ENCODE measurements around the gene CACHD1.
"Not testable (repeated sequence)": the region's sequence is repeated elsewhere in the genome, so short reads cannot be mapped to it uniquely, and the experiment has no call there.

The CACHD1 gene

DNA sequence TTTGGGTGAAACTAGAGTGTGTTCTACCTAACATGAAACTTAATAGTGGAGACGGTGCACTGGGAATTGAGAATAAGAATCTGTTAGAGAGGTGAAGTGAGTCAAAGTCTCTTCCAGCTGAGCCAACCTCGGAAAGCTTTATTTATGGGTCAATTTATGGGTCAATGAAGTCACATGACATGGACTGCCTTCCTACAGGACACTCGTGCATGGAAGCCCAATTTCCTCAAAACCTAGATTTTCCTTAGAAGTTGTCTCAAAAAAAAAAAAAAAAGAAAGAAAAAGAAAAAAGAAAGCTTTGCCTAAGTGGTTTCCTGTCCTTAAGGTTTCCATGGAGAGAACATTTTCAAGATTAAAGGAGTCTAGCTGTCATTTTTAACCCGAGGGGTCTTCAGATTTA is 26.7 kb downstream of the CACHD1 start:
- no peak for DNase-seq (ENCODE audit: low read depth, low spot score)

DNA sequence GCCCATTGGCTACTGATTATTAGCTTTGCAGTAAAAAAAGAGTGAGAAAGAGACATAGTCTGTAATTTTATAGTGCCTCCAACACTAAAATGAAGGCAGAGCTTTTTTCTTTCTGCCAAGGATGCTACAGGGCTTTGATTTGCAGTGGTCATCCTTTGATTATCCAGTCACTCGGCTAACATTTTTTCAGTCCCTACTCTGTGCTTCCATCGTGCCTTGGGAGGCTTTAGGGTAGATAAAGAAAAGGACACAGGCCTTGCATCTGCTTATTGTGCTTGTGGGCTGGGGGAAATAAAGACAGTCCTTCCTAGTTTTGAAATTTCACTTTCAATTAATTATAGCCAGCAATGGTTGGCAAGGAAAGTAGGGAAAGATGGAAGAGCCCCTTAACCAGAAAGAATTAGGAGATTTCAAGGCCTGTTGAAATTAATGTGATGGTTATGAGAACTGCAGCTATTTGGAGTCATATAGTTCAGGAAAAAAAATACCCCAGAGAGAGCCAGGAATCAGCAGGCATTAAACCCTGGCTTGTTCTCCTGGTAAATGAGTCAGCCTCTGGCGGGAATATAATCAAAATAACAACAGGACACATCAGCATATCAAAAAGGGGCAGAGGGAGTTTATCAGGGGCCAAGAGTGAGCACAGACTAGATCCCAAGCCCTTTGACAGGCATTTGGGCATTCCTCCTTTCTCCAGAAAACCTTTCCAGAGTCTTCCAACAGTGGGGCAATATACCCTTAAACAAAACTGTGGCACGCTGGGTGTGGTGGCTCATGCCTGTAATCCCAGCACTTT is 27.4 kb downstream of the CACHD1 start:
- no peak for DNase-seq (ENCODE audit: low read depth, low spot score)

DNA sequence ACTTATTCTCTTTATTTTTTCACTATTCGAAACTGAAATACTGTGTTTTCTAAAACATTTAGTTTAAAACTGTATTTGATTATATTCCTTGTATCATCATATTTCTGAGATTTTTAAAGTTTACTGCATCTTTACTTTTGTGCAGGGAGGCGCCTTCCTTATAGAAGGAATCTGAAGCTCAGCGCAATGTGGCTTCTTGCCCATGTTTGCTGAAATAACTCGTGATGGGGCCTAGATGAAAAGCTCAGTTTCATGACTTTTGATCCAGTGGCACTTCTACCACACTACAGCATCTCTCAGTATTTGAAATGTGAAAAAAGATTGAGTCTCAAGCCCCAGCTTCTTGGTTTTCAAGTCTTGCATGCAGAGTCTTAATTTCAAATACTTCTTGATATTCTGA is 28.4 kb downstream of the CACHD1 start:
- DNase-seq (ENCODE audit: low read depth, low spot score) = no peak

DNA sequence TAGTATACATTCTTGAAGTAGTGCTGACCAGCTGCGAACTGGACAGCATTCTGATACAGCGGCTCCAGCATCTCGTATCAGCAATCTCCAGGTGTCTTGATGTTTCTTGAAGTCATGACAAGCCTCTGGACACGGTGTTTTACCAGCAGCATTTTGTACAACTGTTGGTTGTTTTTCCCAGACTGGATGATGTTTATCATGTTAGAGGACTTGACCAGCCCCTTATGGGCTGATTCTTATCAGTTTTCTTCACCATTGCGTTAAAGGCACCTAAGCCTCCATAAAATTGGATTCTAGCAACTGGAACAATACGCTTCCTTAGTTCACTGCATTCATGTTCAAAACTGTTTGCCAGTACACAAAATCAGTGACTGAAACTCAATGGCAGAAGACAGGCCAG is 29.1 kb downstream of the CACHD1 start:
- no peak for DNase-seq (ENCODE audit: low read depth, low spot score)

DNA sequence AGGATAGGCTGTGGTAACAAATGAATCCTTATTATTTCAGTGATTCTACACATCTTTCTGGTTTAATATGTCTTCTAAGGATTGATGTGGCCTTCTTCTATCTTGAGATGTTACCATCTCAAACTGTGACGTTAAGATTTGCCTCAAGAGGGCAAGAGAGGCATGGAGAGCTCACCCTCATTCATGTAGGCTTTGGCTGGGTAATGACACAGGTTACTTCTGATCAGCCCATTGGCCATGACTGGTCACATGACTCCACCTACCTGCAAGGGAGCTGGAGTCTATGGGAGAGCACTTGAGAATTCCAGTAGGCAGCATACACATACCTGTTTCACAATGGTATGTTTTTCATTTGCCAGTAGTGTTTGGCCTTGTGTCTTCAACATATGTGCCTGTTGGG is 30.0 kb downstream of the CACHD1 start:
- DNase-seq (ENCODE audit: low read depth, low spot score) = no peak

DNA sequence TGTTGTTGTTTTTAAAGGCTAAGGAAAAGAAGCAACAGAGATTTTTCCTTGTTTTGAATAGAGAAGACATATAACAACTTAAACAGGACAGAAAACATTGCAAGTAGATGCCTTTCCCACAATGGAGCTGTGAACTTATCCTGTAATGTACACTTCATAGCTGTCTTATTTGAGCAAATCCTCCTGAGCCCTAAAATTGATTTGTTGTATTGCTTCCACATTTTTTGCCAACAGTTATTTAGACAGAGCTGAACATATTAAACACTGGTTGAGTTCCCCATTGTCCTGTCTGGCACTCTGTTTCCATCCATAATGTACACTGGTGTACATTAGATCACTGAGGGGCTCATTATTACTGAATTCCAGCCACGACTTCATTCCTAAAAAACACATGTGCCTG is 32.2 kb downstream of the CACHD1 start:
- no peak for DNase-seq (ENCODE audit: low read depth, low spot score)

DNA sequence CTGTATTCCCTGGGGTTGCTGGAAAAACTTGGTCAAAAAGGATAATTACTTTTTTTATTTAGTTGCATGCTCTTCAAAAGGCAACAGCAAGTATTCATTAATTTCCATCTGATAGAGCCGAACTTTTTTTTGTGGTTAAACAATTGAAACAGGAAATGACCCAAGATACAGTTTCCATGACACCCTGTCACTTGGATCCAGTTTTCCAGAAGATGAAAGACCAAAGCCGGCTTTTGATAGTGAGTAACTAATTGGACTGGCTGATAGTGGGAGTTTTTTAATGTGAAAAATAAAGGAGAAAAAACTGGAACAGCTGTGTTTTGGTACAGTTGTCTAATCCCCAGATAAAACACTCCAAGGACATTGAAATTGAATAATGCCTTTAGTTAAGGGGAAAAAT is 33.0 kb downstream of the CACHD1 start:
- DNase-seq (ENCODE audit: low read depth, low spot score) = no peak

DNA sequence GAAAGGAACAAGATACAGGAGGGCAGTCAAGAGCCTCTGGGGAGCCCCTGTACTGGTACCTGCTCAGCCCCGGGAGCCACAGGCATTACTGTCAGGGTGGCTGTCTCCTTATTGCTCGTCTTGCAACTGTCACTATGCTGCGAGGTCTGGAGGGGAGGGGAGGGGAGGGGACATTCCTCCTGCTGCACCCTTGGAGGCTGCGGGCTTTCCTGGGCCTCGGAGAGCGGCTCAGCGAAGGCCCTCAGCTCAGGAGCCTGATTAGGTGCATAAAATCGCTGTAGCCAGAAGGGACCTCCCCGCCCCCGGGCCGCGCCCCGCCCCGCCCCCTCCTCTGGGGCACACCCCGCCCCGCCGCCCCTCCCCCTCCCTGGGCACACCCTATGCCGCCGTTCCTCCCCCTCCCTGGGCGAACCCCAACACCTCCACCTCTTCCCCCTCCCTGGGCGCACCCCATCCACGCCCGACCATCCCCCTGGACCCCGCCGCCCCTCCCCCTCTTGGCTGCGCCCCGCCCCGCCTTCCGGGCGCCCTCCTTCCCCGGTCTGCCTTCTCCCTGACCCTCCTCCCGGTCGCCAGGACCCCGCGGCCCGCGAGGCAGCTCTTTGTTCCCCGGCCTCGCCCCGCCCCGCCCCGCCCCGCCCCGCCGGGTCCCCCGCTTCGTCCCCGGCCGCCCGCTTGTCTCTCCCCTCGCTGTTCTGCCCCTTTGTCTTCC is 35.5 kb downstream of the CACHD1 start:
- DNase-seq (ENCODE audit: low read depth, low spot score) = no peak

DNA sequence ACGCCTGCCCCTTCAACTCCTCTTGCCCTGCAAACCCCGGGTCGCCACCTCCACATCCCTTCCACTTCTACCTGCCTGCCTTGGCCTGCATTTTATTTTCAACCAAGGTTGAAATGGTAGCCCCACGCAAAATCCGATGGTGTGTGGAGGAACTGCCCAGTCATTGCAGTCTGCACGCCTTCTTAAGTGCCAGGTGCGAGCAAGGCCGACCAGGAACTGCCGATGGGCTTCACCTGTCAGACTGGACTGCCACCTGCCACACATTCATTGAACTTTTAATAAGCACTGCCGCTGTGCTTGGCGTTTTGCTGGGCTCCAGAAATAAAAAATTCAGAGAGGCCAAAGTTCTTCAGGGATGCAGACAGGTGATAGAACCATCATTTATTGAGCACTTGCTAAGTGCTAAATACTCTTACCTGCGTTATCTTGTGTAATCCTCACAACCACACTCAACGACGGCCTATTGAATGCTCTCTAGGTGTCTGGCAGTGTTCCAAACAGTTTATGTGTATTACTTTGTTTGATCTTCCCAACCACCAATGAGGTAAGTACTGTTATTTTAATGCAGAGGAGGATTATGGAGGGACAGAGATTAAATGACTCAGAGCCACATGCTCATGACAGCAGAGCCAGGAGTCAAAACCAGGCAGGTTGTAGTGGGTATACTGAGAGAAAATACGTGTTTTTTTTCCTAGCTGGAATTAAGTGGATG is 36.2 kb downstream of the CACHD1 start:
- no peak for DNase-seq (ENCODE audit: low read depth, low spot score)

DNA sequence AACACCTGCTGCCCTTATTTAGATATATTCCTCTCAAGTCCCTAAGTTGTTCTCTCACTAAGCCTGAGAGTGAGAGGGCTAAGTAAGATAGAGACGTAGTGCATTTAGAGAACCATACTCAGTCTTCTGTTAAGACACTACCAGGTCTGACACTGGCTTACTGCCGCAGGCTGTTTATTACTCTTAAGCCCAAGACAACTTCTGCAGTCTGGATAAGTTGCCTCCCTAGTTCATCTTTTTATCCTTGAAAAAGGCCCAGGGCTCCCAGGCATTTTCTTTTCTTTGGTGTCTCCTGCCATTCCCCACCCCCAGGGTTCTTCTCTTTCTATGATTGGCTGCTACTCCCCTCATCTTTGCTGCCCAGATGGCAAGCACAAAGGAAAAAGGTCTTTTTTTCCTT is 38.7 kb downstream of the CACHD1 start:
- no peak for DNase-seq (ENCODE audit: low read depth, low spot score)

DNA sequence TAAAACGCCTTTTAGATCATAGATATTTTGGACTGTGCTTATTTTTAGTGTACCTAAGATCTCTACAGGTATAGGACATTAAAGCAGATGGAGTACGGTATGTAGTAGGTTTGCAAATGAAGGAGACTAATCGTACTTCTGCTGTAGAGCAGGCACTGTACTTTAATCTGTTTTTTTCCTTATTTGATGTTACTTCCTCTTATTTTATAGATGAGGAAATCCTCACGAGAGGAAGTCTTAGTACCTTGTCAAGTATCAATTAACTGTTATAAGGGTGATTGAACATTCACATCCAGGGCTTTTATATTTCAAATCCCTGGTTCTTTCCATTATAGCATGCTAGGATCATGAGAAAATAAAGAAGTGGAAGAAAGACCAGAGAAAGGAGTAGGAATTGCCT is 41.1 kb downstream of the CACHD1 start:
- DNase-seq (ENCODE audit: low read depth, low spot score) = no peak

DNA sequence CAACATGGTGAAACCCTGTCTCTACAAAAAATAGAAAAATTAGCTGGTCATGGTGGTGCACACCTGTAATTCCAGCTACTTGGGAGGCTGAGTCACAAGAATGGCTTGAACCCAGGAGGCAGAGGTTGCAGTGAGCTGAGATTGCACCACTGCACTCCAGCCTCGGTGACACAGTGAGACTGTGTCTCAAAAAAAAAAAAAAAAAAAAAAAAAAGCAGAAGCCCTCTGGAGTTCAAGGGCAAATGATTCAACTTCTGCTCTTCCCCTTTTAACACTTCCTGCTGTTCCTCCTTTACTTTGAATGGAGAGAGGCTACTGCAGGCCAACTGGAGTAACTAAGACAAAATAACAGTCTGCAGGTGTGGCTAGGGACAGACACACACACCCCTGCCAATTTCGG is 42.3 kb downstream of the CACHD1 start:
- DNase-seq (ENCODE audit: low read depth, low spot score) = not testable (repeated sequence)

DNA sequence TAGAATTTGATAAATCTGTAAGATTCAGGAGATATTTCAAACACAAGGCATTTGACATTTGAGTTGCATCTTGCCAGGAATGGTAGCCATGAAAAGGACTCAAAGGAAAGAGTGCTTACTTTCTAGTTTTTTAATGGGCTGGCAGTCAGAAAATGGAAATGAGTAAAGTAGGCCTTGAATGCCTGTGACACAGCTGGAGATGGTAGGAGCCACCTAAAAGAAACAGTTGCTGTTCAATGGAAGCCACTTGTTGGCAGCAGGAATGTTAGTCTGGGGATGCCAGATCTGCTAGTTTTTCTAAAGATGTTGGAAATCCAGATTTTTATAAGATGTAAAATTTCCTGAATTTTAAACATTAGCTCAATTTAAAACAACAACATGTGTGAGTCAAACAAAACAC is 43.6 kb downstream of the CACHD1 start:
- DNase-seq (ENCODE audit: low read depth, low spot score) = no peak

DNA sequence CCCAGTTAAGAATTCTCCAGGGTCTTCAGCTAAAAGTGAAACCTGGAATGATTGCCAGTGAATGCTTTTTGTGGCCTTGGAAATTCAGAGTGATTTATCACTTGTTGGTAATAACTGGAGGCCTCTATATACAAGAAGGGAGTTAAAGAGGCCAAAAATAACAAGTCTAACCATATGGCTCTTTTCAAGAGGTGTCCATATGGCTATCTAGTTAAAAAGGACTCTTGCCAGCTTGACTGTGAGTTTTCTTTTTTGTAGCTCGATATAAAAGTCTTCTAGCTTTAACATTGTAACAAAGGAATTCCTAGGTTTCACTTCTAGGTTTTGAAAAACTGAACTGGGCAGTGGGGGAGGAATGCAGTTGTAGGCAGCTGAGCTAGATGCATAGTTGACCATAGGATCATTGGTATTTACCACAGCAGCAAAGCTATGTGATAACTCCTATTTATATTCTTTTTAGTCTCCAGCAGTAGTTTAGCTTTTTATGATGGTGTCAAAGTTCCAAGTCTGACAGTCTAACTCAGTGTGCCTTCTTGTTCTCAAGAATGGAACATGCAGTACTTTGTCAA is 44.4 kb downstream of the CACHD1 start:
- no peak for DNase-seq (ENCODE audit: low read depth, low spot score)

DNA sequence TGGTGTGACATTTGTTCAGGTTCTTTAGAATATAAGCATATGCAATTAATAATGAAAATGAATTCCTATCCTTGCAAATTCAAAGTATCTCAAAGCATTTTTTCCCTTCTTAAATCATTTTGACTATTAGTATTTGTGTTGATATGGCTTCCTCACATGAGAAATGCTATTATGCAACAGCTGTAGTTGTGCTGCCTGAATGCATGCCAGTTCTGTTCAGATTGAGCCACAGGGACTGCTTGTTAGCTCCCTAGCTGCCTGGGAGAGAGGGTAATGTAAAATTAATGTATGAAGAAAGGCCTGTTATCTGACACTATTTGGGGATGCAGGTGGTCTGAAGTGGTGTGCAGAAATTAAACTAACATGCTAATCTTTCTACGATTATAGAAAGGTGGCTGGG is 45.5 kb downstream of the CACHD1 start:
- no peak for DNase-seq (ENCODE audit: low read depth, low spot score)

DNA sequence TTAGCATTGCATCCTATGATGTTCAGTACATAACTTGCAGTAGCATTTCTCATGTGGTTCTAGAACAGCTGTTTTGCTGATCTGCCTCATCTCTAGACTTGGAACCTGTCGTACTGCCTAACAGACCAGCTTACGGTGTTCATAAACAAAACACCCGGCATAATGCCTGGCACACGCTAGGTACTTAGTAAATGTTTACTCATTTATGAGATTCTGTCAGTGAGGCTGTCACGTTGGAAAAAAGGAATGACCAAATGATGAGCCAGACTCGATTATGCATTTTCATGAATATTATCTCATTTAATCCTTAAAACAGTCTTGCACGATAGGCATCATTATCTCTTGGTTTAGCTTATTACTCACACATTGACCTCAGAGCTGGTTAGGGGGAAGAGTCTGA is 46.4 kb downstream of the CACHD1 start:
- no peak for DNase-seq (ENCODE audit: low read depth, low spot score)

DNA sequence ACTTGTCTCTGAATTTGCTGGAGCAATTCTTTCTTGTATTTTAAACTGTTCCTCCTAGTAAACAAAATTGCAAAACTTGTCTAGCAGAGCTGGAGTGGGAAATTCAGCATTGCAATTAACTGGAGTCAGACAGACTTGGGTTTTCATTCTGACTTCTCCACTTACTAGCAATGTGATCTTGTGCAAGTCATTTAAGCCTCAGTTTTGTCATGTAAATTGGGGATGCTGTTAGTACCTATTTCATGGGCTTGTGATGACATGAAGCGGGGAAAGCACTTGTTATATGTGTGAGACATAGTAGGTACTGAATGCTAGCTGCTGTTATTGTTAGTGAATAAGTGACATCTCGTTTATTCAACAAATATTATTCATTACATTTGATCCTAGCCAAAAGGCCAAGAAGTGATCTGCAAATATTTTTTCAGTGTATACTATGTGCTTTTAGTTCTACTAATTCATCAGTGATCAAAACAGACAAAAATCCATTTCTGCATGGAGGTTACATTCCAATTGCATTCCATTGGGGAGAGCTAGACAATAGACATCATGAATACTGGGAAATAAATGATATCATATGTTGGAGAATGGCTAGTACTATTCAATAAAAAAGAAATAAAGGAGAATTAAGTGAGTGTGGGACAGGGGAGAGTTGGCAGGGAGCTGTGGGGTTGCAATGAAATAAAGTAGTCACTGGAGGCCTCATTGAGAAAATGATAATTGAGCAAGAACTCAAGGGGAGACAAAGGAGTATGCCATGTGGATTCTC is 47.1 kb downstream of the CACHD1 start:
- DNase-seq (ENCODE audit: low read depth, low spot score) = no peak

DNA sequence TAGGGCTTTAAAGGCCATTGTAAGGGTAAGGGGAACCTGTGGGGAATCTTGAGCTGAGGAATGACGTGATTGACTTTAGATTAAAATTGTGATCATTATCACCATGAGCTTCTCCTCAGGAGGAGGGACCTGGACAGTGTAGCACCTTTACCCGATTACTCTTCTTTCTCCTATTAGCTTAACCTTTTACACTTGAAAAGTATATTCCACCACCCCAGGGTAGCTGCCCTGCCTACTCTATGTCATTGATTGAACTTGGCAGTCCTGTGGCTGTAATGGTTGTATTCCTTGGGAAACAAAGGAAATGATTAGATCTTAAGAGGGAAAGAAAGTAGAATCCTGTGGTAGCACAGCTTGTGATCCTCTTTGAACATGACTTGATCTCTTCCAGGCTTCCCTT is 47.7 kb downstream of the CACHD1 start:
- no peak for DNase-seq (ENCODE audit: low read depth, low spot score)

DNA sequence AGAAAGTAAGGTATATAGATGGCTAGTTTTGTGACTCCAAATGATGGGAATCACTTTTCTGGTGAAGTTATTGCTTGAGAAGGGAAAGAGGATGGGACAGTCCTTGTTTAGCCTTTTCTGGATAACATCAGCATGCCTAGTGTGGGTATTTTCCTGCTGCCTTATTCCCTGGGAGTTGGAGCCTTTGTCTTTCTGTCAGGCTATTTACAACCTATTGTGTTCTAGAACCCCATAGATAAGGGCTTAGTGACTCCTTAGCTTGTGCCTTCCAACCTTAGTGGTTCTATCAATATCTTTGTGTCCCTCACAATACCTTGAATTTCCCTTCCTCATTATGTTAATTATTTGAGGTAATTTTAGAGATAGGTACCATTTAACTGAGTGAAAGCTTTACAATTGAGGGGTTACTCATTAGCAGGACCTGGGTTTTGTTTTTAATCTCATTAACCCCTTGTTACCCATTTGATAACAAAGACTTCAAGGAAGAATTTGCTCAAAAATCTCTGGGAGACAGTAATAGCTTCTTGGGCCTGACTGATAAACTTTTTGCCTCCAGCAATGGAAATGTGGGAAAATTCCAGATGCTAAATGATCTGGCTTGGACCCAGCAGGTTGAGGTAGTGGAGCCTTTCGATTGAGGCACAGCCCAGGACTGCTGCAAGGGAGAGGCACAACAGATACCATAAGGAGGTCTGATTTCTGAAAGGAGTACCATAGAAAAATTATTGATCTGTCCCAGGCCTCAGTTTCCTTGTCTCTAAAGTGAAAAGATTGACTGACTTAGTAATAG is 49.0 kb downstream of the CACHD1 start:
- no peak for DNase-seq (ENCODE audit: low read depth, low spot score)

DNA sequence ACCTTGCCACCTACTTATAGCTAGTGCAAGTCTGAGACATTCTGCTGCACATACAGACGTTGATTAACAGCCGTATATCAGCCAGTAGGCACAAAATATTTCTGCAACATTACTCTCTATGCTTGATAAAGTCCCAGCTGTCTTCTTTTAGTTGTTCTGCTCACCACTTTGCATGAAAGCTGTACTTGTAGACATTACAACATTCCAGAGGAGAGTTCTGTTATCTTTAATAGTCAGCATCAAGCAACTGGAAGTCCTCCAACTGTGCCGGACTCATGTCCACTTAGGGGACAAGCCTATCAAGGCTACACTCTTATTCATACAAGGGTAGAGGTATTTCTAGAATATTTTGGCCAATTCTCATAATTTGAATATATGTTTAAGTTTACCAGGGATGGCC is 50.0 kb downstream of the CACHD1 start:
- no peak for DNase-seq (ENCODE audit: low read depth, low spot score)

DNA sequence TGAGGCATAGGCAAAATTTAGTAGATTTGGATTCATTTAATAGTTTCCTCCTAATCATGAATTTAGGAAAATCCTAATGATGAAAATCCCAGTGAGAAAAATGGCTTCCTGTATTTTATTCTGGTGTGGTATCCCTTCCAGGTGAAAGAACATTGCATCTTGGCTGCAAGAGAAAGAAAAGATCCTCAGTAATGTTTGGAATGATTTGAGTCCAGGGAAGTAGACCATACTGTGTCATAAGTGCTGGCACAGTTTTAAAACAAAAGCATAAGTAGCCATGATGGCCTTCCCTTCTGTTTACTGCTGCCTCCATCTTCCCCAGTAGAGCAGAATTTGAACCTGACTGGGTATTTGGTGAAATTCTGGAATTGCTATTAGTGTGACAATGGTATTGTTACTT is 52.8 kb downstream of the CACHD1 start:
- DNase-seq (ENCODE audit: low read depth, low spot score) = no peak
